HCT116 (cell line): ENCODE measurements around the gene F10.

ENCODE experiments used
- CTCF ChIP-seq, 3 experiments: fragments of 200-600 bp in 1 of 3; sonication (generic) in 1 of 3; IDR thresholded peaks in 2 of 3; conservative IDR thresholded peaks in 1 of 3; 2 replicates each; pipeline ENCODE4 v1.5.1; 2012 to 2017; ENCODE audit warnings: low read depth in 2 of 3, low read length in 2 of 3, antibody characterized with exemption in 1 of 3, borderline replicate concordance in 1 of 3, control low read depth in 1 of 3, mild to moderate bottlenecking in 1 of 3, mixed read lengths in 1 of 3, mixed run types in 1 of 3, moderate library complexity in 1 of 3; ENCODE audit not compliant: insufficient read depth in 1 of 3
- EGR1 ChIP-seq: IDR thresholded peaks from 2 replicates; pipeline ENCODE4 v1.6.1; 2012; ENCODE audit warnings: low read depth
- EZH2 ChIP-seq: fragments of 200-600 bp; sonication (generic); IDR thresholded peaks from 2 replicates; pipeline ENCODE4 v1.6.1; 2017; ENCODE audit warnings: antibody characterized with exemption, mixed run types
- MAX ChIP-seq: IDR thresholded peaks from 2 replicates; pipeline ENCODE4 v1.6.1; 2012
- POLR2A ChIP-seq: IDR thresholded peaks from 2 replicates; pipeline ENCODE4 v1.7.0; 2011; ENCODE audit warnings: borderline replicate concordance; ENCODE audit not compliant: insufficient read depth, insufficient read length; ENCODE audit errors: extremely low read depth
- RAD21 ChIP-seq: IDR thresholded peaks from 2 replicates; pipeline ENCODE4 v1.6.1; 2012; ENCODE audit warnings: low read depth, mild to moderate bottlenecking
- REST ChIP-seq: IDR thresholded peaks from 2 replicates; pipeline ENCODE4 v1.6.1; 2012; ENCODE audit warnings: low read depth
- SP1 ChIP-seq: IDR thresholded peaks from 2 replicates; pipeline ENCODE4 v1.6.1; 2012; ENCODE audit warnings: low read depth
- SRF ChIP-seq: IDR thresholded peaks from 2 replicates; pipeline ENCODE4 v1.6.1; 2012; ENCODE audit warnings: low read depth
- TCF7L2 ChIP-seq: IDR thresholded peaks from 2 replicates; pipeline ENCODE4 v1.7.0; 2011; ENCODE audit warnings: borderline replicate concordance, inconsistent platforms; ENCODE audit not compliant: insufficient read depth, insufficient read length; ENCODE audit errors: extremely low read depth
- YY1 ChIP-seq: IDR thresholded peaks from 2 replicates; pipeline ENCODE4 v1.6.1; 2011; ENCODE audit warnings: low read length, low read depth, moderate library complexity, mild to moderate bottlenecking; ENCODE audit not compliant: insufficient replicate concordance; ENCODE audit errors: extremely low read depth
- ZBTB33 ChIP-seq: IDR thresholded peaks from 2 replicates; pipeline ENCODE4 v1.6.1; 2011; ENCODE audit warnings: mild to moderate bottlenecking, low read length, moderate library complexity; ENCODE audit not compliant: insufficient replicate concordance; ENCODE audit errors: extremely low read depth
- ZNF274 ChIP-seq: fragments of 200-500 bp; sonication (Bioruptor generic); IDR thresholded peaks from 2 replicates; pipeline ENCODE4 v1.6.1; 2014; ENCODE audit warnings: mild to moderate bottlenecking, low read depth, low read length, inconsistent platforms

- TF ChIP-seq CTCF (IDR thresholded peaks at IDR 0.05 in 2 of 3, conservative IDR thresholded peaks at IDR 0.05 in 1 of 3; ENCODE audit: borderline replicate concordance in 1 of 3, insufficient read depth in 1 of 3, low read depth in 2 of 3, low read length in 2 of 3) (no peak), YY1 (no peak), EZH2 (no peak), POLR2A (no peak), SRF (no peak), ZBTB33 (no peak), REST (no peak), ZNF274 (no peak), EGR1 (no peak), TCF7L2 (no peak), RAD21 (no peak), MAX (no peak), SP1 (no peak)
Observed at GRCh38 chr13:113145496-113145895, 22.9 kb downstream of the F10 start.
